CD4-positive, alpha-beta T cell treated with Interleukin-17A for 1 hour (primary cell): ENCODE measurements around the gene PLCD1.
A peak's percentile ranks its signal among the peaks of the same experiment; 100 is the strongest.
"Not testable (repeated sequence)": the region's sequence is repeated elsewhere in the genome, so short reads cannot be mapped to it uniquely, and the experiment has no call there.

Experiments used
- DNase-seq: peaks from one replicate; pipeline ENCODE4 v3.0.0-alpha.2; 2020

PLCD1 gene

GRCh38 chr3:37997791-37998370 is 31.6 kb downstream of the PLCD1 start:
- DNase-seq = no peak

GRCh38 chr3:37997342-37997741 is 32.1 kb downstream of the PLCD1 start:
- no peak for DNase-seq

GRCh38 chr3:37996785-37997301 is 32.6 kb downstream of the PLCD1 start:
- DNase-seq = peak; percentile 89

- DNase-seq = peak; percentile 33
These were observed 33.5 kb downstream of the PLCD1 start for GRCh38 chr3:37995652-37996641.

- DNase-seq = no peak
These were observed 34.8 kb downstream of the PLCD1 start for GRCh38 chr3:37994639-37994972.

- peak; percentile 55 for DNase-seq
These were observed 35.4 kb downstream of the PLCD1 start for GRCh38 chr3:37993820-37994638.

- no peak for DNase-seq
These were observed 36.0 kb downstream of the PLCD1 start for GRCh38 chr3:37993460-37993819.

GRCh38 chr3:37993067-37993455 is 36.4 kb downstream of the PLCD1 start:
- DNase-seq = no peak

- no peak for DNase-seq
These were observed 37.0 kb downstream of the PLCD1 start for GRCh38 chr3:37992271-37993066.

- no peak for DNase-seq
These were observed 37.6 kb downstream of the PLCD1 start for GRCh38 chr3:37991823-37992222.

- no peak for DNase-seq
These were observed 38.3 kb downstream of the PLCD1 start for GRCh38 chr3:37991109-37991508.

GRCh38 chr3:37990527-37990926 is 38.9 kb downstream of the PLCD1 start, which contains the start of gene VILL:
Gene VILL (plus strand): TSS chr3:37990786. CDS start chr3:37993673, 2,887 bp downstream.
- no peak for DNase-seq

GRCh38 chr3:37989821-37990480 is 39.5 kb downstream of the PLCD1 start:
- no peak for DNase-seq

GRCh38 chr3:37988931-37989525 is 40.4 kb downstream of the PLCD1 start:
- no peak for DNase-seq

- not testable (repeated sequence) for DNase-seq
These were observed 41.1 kb downstream of the PLCD1 start for GRCh38 chr3:37988376-37988775.

GRCh38 chr3:37987751-37988179 is 41.7 kb downstream of the PLCD1 start:
- DNase-seq = no peak

- no peak for DNase-seq
These were observed 42.1 kb downstream of the PLCD1 start for GRCh38 chr3:37987315-37987697.

- no peak for DNase-seq
These were observed 42.7 kb downstream of the PLCD1 start for GRCh38 chr3:37986479-37987314.

GRCh38 chr3:37985637-37986320 is 43.7 kb downstream of the PLCD1 start:
- DNase-seq = no peak

- no peak for DNase-seq
These were observed 44.8 kb downstream of the PLCD1 start for GRCh38 chr3:37984596-37984995.
